SK-N-SH (cell line): ENCODE data around the gene RASGEF1B. TPM values are rescaled to one million over a fixed set of nuclear protein-coding genes. Genes with fewer than 3 reads are reported as not detected.

Source experiments
- CTCF ChIA-PET: fragments of 300-600, 350-600 bp; formaldehyde crosslinking; extraction: SDS; loops from one replicate; lab custom pipeline; 2021; lab: Yijun Ruan, JAX
- POLR2A ChIA-PET: fragments of 350-600 bp; sonication (Branson Sonifier 250); formaldehyde crosslinking; extraction: SDS; loops from one replicate; lab custom pipeline; 2020; ENCODE audit warnings: antibody characterized with exemption, inconsistent platforms; lab: Yijun Ruan, JAX
- DNase-seq: peaks from one replicate; pipeline ENCODE4 v3.0.0; 2012
- H2AFZ ChIP-seq: fragments of 200-600 bp; sonication (generic); 2 replicates; pipeline ENCODE4 v1.8.1; 2016; ENCODE audit warnings: antibody characterized with exemption, mild to moderate bottlenecking, low read depth
- H3F3A ChIP-seq: fragments of 200-600 bp; sonication (generic); replicated peaks from 2 replicates; pipeline ENCODE3; 2016; ENCODE audit warnings: antibody characterized with exemption, mild to moderate bottlenecking; ENCODE audit not compliant: insufficient read depth
- H3K27ac ChIP-seq, 2 experiments: fragments of 200-500 bp in 1 of 2; fragments of 200-600 bp in 1 of 2; sonication (Bioruptor generic) in 1 of 2; sonication (generic), shearing (Covaris generic) in 1 of 2; 2 replicates each; pipeline versions ENCODE4 v1.5.1 to v1.6.1; 2014 to 2016; ENCODE audit warnings: low read depth in 2 of 2, inconsistent platforms in 1 of 2, low read length in 1 of 2, mild to moderate bottlenecking in 1 of 2, mixed read lengths in 1 of 2
- H3K27me3 ChIP-seq: fragments of 200-600 bp; sonication (generic), shearing (Covaris generic); 2 replicates; pipeline ENCODE4 v1.6.1; 2016; ENCODE audit warnings: mixed run types; ENCODE audit not compliant: insufficient read depth
- H3K36me3 ChIP-seq, 2 experiments: fragments of 200-500 bp in 1 of 2; fragments of 200-600 bp in 1 of 2; sonication (Bioruptor generic) in 1 of 2; sonication (generic) in 1 of 2; replicated peaks in 1 of 2; 2 replicates each; pipeline versions ENCODE3 to v1.5.1; 2014 to 2016; ENCODE audit warnings: low read length in 1 of 2, mild to moderate bottlenecking in 1 of 2; ENCODE audit not compliant: insufficient read depth in 2 of 2, control insufficient read depth in 1 of 2
- H3K4me1 ChIP-seq, 2 experiments: fragments of 200-500 bp in 1 of 2; fragments of 200-600 bp in 1 of 2; sonication (Bioruptor generic) in 1 of 2; sonication (generic), shearing (Covaris generic) in 1 of 2; 2 replicates each; pipeline versions ENCODE4 v1.5.1 to v1.6.1; 2014 to 2016; ENCODE audit warnings: low read depth in 1 of 2, low read length in 1 of 2, mixed run types in 1 of 2; ENCODE audit not compliant: insufficient read depth in 2 of 2, control insufficient read depth in 1 of 2
- H3K4me2 ChIP-seq: fragments of 200-600 bp; sonication (generic), shearing (Covaris generic); 2 replicates; pipeline ENCODE4 v1.6.1; 2017; ENCODE audit warnings: mixed run types
- H3K4me3 ChIP-seq, 2 experiments: fragments of 200-500 bp in 1 of 2; fragments of 200-600 bp in 1 of 2; sonication (Bioruptor generic) in 1 of 2; sonication (generic), shearing (Covaris generic) in 1 of 2; 2 replicates each; pipeline versions ENCODE4 v1.5.1 to v1.8.1; 2014 to 2016; ENCODE audit warnings: low read depth in 2 of 2, inconsistent platforms in 1 of 2, low read length in 1 of 2, mild to moderate bottlenecking in 1 of 2, mixed read lengths in 1 of 2, moderate library complexity in 1 of 2
- H3K79me2 ChIP-seq: fragments of 200-600 bp; sonication (generic); 2 replicates; pipeline ENCODE4 v1.8.1; 2017; ENCODE audit warnings: mild to moderate bottlenecking; ENCODE audit not compliant: insufficient read depth
- H3K9ac ChIP-seq: fragments of 200-600 bp; sonication (generic); 2 replicates; pipeline ENCODE4 v1.6.1; 2017; ENCODE audit warnings: mixed run types
- H3K9me2 ChIP-seq: fragments of 200-600 bp; sonication (generic); 2 replicates; pipeline ENCODE4 v1.6.1; 2017; ENCODE audit warnings: mixed run types
- H3K9me3 ChIP-seq: fragments of 200-600 bp; sonication (generic); 2 replicates; pipeline ENCODE4 v1.6.1; 2017; ENCODE audit warnings: mixed run types, mild to moderate bottlenecking, moderate library complexity
- H4K20me1 ChIP-seq: fragments of 200-600 bp; sonication (generic); 2 replicates; pipeline ENCODE4 v1.6.1; 2017; ENCODE audit warnings: mild to moderate bottlenecking, mixed run types; ENCODE audit not compliant: insufficient read depth
- EP300 ChIP-seq, 2 experiments: IDR thresholded peaks; 2 replicates each; pipeline versions ENCODE4 v1.4.0 to v1.6.1; 2012; ENCODE audit warnings: borderline replicate concordance in 1 of 2, low read depth in 1 of 2, low read length in 1 of 2
- EZH2phosphoT487 ChIP-seq: fragments of 200-600 bp; sonication (generic); IDR thresholded peaks from 2 replicates; pipeline ENCODE4 v1.6.1; 2017; ENCODE audit warnings: low read depth, mixed run types, mild to moderate bottlenecking, antibody characterized with exemption, moderate library complexity, borderline replicate concordance
- GATA2 ChIP-seq: sonication (generic); formaldehyde crosslinking; IDR thresholded peaks from 2 replicates; pipeline ENCODE4 v1.5.0; 2020; ENCODE audit warnings: mild to moderate bottlenecking, missing genetic modification reagents
- IRF3 ChIP-seq: fragments of 150-350 bp; IDR thresholded peaks from 2 replicates; pipeline ENCODE4 v1.6.1; 2016; ENCODE audit warnings: mild to moderate bottlenecking, low read depth, low read length
- MAX ChIP-seq: IDR thresholded peaks from 2 replicates; pipeline ENCODE4 v1.4.0; 2012; ENCODE audit warnings: low read depth
- MXI1 ChIP-seq: IDR thresholded peaks from 2 replicates; pipeline ENCODE4 v1.6.1; 2012; ENCODE audit warnings: mild to moderate bottlenecking, low read depth, low read length, improper control_type of control experiment
- NRF1 ChIP-seq: IDR thresholded peaks from 2 replicates; pipeline ENCODE4 v1.6.1; 2012; ENCODE audit warnings: low read depth, mild to moderate bottlenecking, low read length
- RFX5 ChIP-seq: IDR thresholded peaks from 2 replicates; pipeline ENCODE4 v1.6.1; 2012; ENCODE audit warnings: mild to moderate bottlenecking, improper control_type of control experiment, low read length
- SIN3A ChIP-seq: IDR thresholded peaks from 2 replicates; pipeline ENCODE4 v1.6.1; 2012; ENCODE audit warnings: low read depth, mild to moderate bottlenecking, low read length, moderate library complexity, borderline replicate concordance
- ZBTB33 ChIP-seq: IDR thresholded peaks from 2 replicates; pipeline ENCODE4 v1.4.0; 2012; ENCODE audit warnings: low read depth, borderline replicate concordance
- WGBS: methylation state at CpG from one replicate; pipeline ENCODE4 v1.1.6; 2017; ENCODE audit warnings: low lambda C conversion rate; 5-methylcytosine and 5-hydroxymethylcytosine counted together
- polyA plus RNA-seq, 3 experiments: library from polyadenylated mRNA; depleted of rRNA; stranded (reverse); fragments of >200 nt; gene quantifications; 2 replicates each; pipeline ENCODE4 v1.2.3, GENCODE V29; 2012

The RASGEF1B gene
- polyA plus RNA-seq, 1 of the 3 experiments (the other 2 are of a cell fraction) = not detected

GRCh38 chr4:81494031-81494431 is 22.3 kb upstream of the RASGEF1B start:
- Histone ChIP-seq H3K9ac (no peak overlapping the region), H4K20me1 (no peaks in the 10 kb centered on the region), H3K9me3 (no peaks in the 10 kb centered on the region), H3K4me2 (peak overlapping the region; percentile 41), H3K4me1 (no peaks in the 10 kb centered on the region), H3K27ac (no peak overlapping the region), H3K4me3 (peak overlapping the region in 1 of 2 experiments; percentile 46; a peak in 3 of 4 replicates), H3K36me3 (no peaks in the 10 kb centered on the region), H3K9me2 (no peaks in the 10 kb centered on the region), H3K79me2 (no peaks in the 10 kb centered on the region), H3F3A (no peaks in the 10 kb centered on the region), H2AFZ (no peak overlapping the region; the same call in 1 of the 2 replicates), H3K27me3 (no peaks in the 10 kb centered on the region; the same call in 1 of the 2 replicates)
- TF ChIP-seq GATA2 (CRISPR knock-in tag) = no peak
- no peak for TF ChIP-seq EP300 (IDR thresholded peaks at IDR 0.05; ENCODE audit: borderline replicate concordance in 1 of 2, low read depth in 1 of 2, low read length in 1 of 2)
- TF ChIP-seq ZBTB33 = no peak
- TF ChIP-seq EZH2phosphoT487 = no peak
- TF ChIP-seq MXI1 = no peak
- TF ChIP-seq SIN3A = no peak
- TF ChIP-seq MAX = no peak
- no peak for TF ChIP-seq NRF1
- no peak for TF ChIP-seq RFX5
- no peak for DNase-seq
- POLR2A ChIA-PET = no interaction called here
- 0% methylated on average over 1 of the region's 1 CpG for WGBS
- CTCF ChIA-PET = no interaction called here

- Histone ChIP-seq H2AFZ (no peak overlapping the region), H3K4me2 (no peak overlapping the region), H3K9me2 (no peaks in the 10 kb centered on the region), H3K4me1 (no peaks in the 10 kb centered on the region), H3K9me3 (no peaks in the 10 kb centered on the region), H3F3A (no peaks in the 10 kb centered on the region), H3K79me2 (no peaks in the 10 kb centered on the region), H4K20me1 (no peaks in the 10 kb centered on the region), H3K27ac (no peak overlapping the region), H3K9ac (no peak overlapping the region), H3K4me3 (no peak overlapping the region), H3K36me3 (no peaks in the 10 kb centered on the region), H3K27me3 (no peaks in the 10 kb centered on the region; the same call in 1 of the 2 replicates)
- DNase-seq = no peak
- POLR2A ChIA-PET = no interaction called here
- WGBS = 2% methylated on average over 1 of the region's 1 CpG
- CTCF ChIA-PET = no interaction called here
- TF ChIP-seq IRF3 (no peak), MAX (no peak)
These were observed 21.0 kb upstream of the RASGEF1B start for GRCh38 chr4:81492606-81493230.
